IMR-90 (cell line): ENCODE results near the gene ZNF341.

Source experiments
- CEBPB ChIP-seq: IDR thresholded peaks from 2 replicates; pipeline ENCODE4 v1.6.1; 2012; ENCODE audit warnings: low read depth, low read length, improper control_type of control experiment
- CTCF ChIP-seq: conservative IDR thresholded peaks from 2 replicates; pipeline ENCODE4 v1.5.1; 2012; ENCODE audit warnings: mild to moderate bottlenecking, low read depth, low read length, improper control_type of control experiment
- ELK1 ChIP-seq: fragments of 150-350 bp; IDR thresholded peaks from 2 replicates; pipeline ENCODE4 v1.6.1; 2016; ENCODE audit warnings: low read depth, mild to moderate bottlenecking, low read length, moderate library complexity, borderline replicate concordance
- MXI1 ChIP-seq: IDR thresholded peaks from 2 replicates; pipeline ENCODE4 v1.6.1; 2012; ENCODE audit warnings: low read depth, mild to moderate bottlenecking, low read length, moderate library complexity, borderline replicate concordance
- POLR2A ChIP-seq: IDR thresholded peaks from 2 replicates; pipeline ENCODE4 v1.6.1; 2012; ENCODE audit warnings: mild to moderate bottlenecking, low read depth, low read length
- RAD21 ChIP-seq: IDR thresholded peaks from 2 replicates; pipeline ENCODE4 v1.6.1; 2012; ENCODE audit warnings: low read length, improper control_type of control experiment
- SMC3 ChIP-seq: fragments of 150-350 bp; IDR thresholded peaks from 2 replicates; pipeline ENCODE4 v1.6.1; 2016; ENCODE audit warnings: low read depth, mild to moderate bottlenecking, antibody characterized with exemption, low read length, moderate library complexity

GRCh38 chr20:33719989-33720709 is 11.6 kb upstream of the ZNF341 start, which contains the start of gene PXMP4:
- TF ChIP-seq SMC3 (no peak), CTCF (no peak), ELK1 (no peak), POLR2A (no peak), CEBPB (no peak), RAD21 (no peak), MXI1 (no peak)
